ENCODE results near the gene GNPTAB.

The GNPTAB gene

DNA sequence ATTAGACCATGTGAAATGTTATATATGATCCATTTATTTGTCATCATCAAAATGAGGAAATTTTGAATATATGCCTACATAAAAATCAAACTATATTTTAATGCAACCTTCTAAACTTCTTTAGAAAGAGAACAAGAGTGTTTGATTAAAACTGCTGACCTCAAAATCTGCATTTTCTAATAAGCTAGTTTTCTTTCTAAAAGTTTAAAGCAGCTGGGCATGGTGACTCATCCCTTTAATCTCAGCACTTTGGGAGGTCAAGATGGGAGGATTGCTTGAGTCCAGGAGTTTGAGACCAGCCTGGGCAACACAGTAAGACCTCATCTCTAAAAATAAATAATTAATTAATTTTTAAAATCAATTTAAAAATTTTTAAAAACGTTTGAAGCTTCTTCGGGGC lies 36.2 kb downstream of the GNPTAB start:
- TF ChIP-seq GATA2 (IDR thresholded peaks at IDR 0.05; ENCODE audit: low read depth, low read length) (no peak), GATA3 (IDR thresholded peaks at IDR 0.05; ENCODE audit: low read depth, low read length) (no peak)

DNA sequence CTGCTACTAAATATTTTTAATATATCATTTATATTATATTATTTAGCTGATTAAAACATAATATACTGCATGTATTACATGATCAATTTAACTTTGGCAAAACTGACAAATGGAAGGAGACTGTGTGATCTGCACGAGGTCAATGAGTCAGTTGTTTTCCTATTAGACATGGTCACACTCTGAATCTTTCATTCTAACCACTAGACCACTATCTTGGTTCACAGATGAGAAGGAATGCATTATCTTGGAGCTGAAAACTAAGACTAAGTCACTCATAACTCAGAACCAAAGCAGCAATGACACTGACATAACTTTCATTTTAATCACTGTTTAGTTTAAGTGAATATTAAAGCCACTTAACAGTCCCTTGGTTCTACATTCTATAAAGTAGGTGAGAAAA lies 37.4 kb downstream of the GNPTAB start:
- no peak for TF ChIP-seq GATA3 (IDR thresholded peaks at IDR 0.05; ENCODE audit: low read depth, low read length)
- no peak for TF ChIP-seq GATA2 (IDR thresholded peaks at IDR 0.05; ENCODE audit: low read depth, low read length)

DNA sequence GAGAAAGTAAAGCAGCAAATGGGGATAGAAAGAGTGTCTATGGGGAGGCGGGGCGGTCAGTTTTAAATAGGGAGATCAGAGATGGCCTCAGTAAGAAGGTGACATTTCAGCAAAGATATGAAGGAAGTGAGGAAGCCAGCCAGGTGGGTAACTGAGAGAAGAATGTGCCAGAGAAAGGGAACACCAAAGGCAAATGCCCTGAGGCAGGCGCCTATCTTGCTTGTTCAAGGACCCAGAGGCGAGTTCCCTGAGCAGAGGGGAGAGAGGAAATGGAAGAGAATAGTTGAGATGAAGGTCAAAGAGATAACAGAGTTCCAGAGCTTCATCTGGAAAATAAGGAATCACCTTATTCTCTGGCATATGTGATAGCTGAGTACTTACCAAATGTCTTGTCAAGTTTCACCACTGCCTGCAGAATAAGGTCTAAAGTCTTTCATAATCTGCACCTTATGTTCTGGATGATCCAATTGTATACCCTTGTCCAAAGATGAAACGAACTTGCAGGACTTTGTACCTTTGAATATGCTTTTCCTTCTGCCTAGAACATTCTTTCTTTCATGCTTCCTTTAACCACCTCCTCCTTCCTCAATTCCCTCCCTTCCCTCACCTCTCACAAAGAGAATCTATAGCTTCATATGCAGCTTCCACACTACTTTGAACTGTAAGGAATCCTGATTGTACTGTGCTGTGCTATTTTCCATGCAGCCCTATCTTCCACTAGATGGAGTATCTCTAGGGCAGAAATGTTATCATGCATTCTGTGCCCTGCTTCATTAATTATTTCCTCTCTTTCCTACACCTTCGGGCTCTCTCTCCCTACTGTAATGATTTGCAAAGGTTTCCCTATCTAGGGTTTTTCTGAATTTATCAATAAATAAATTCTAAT lies 38.5 kb downstream of the GNPTAB start:
- TF ChIP-seq GATA3 (IDR thresholded peaks at IDR 0.05; ENCODE audit: low read depth, low read length) (no peak), GATA2 (IDR thresholded peaks at IDR 0.05; ENCODE audit: low read depth, low read length) (no peak)

DNA sequence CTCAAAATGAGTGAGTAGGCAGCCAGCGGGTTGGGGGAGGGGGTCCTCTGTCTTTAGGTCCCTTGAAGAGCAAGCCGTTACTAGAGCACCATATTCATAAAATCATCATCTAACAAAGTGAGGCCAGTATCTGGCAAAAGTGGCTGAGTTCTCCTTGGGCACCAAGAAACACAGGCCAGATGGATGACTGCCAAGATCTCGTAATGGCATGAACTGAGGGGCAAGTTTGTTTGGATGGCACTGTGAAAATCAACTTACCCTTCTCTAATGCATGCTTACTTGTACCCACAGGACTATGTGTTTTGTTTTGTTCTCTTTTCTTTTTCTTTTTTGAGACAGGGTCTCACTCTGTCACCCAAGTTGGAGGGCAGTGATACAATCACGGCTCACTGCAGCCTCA lies 41.6 kb downstream of the GNPTAB start:
- no peak for TF ChIP-seq GATA3 (IDR thresholded peaks at IDR 0.05; ENCODE audit: low read depth, low read length)
- no peak for TF ChIP-seq GATA2 (IDR thresholded peaks at IDR 0.05; ENCODE audit: low read depth, low read length)

DNA sequence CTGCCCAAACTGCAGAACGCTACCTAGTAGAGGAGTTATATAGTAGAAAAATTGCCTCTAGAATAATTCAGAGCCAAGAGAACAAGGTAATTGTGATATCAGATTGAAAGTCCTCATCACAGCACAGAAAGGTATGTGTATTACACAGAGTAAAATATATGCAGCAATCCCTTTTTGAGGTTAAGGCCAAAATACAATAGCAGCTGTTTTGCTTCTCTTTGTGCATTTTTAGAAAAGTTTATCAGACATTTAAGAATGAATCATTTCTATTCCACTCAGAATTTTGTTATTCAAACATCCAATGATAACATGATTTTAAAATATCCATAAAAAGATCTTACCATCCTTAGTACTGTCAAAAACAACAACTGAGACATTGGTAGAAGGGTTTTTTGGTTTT lies 45.1 kb downstream of the GNPTAB start:
- TF ChIP-seq GATA2 (IDR thresholded peaks at IDR 0.05; ENCODE audit: low read depth, low read length), result no peak
- no peak for TF ChIP-seq GATA3 (IDR thresholded peaks at IDR 0.05; ENCODE audit: low read depth, low read length)

DNA sequence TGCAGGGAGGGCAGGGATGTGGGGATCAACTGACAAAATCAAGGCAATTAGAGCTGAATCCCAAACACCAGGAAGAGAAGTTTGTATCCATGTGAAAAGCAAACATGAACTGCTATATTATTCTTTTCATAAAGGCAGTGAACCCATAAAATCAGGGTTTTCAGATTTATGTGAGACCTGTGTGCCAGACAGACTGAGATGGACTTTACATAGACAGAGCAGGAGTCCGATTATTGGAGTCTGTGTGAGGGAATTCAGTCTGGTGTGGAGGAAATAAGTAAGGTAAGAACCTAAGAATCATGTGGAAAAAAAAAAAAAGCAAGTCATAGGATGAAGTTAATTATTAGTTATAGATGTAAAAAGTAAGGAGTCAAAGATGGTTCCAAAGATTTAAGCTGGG lies 46.4 kb downstream of the GNPTAB start:
- no peak for TF ChIP-seq GATA2 (IDR thresholded peaks at IDR 0.05; ENCODE audit: low read depth, low read length)
- TF ChIP-seq GATA3 (IDR thresholded peaks at IDR 0.05; ENCODE audit: low read depth, low read length), result no peak

DNA sequence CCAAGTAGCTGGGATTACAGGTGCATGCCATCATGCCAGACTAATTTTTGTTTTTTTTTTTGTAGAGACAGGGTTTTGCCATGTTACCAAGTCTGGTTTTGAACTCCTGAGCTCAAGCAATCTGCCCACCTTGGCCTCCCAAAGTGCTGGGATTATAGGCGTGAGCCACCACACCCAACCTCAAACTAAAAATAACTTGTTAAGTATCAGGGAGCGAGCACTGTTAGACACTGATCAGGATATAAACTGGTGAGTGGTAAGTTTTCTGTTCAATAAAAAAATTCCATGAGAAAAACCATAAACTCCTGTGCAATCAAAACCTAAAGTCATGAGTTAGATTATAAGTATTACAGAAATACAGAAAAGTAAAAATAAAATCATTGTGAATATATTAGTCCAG lies 46.9 kb downstream of the GNPTAB start:
- TF ChIP-seq GATA3 (IDR thresholded peaks at IDR 0.05; ENCODE audit: low read depth, low read length) (no peak), GATA2 (IDR thresholded peaks at IDR 0.05; ENCODE audit: low read depth, low read length) (no peak)

DNA sequence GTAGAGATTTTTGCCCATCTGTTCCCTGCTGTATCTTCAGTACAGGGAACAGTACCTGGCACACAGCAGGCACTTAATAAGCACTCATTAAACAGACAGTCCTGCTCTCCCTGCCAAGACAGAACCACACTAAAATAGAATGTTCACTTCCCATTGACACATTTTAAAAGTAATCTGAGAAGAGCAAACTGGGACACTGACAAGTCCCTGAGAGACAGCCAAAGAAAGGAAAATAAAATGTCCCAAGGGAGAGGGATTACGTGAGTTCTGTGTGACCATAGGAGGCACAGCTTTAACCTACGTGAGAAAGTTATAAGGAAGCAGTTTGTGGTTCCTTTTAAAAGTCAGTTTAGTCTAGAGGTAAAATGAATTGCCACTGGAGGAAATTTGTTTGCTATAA lies 47.6 kb downstream of the GNPTAB start:
- TF ChIP-seq GATA2 (IDR thresholded peaks at IDR 0.05; ENCODE audit: low read depth, low read length) (no peak), GATA3 (IDR thresholded peaks at IDR 0.05; ENCODE audit: low read depth, low read length) (no peak)

DNA sequence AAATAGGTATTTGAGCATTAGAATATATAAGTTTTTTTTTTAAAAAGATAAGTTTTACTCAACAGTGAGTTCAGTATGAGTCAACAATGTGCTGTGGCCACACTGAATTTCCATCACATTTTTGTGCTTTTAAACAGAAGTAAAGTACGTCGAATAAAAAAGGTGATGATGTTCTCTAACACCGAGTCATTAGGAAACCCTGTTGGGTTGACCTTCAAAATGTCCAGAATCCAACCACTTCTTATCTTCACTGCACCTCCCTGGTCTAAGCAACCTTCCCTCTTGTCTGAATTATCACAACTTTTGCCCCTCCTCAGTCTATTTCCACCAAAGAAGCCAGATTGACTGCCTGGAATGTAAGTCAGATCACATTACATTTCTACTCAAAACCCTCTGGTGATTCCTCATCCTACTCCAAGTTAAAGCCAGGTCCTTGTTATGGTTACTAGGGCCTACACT lies 48.5 kb downstream of the GNPTAB start:
- TF ChIP-seq GATA3 (IDR thresholded peaks at IDR 0.05; ENCODE audit: low read depth, low read length) (no peak), GATA2 (IDR thresholded peaks at IDR 0.05; ENCODE audit: low read depth, low read length) (no peak)

DNA sequence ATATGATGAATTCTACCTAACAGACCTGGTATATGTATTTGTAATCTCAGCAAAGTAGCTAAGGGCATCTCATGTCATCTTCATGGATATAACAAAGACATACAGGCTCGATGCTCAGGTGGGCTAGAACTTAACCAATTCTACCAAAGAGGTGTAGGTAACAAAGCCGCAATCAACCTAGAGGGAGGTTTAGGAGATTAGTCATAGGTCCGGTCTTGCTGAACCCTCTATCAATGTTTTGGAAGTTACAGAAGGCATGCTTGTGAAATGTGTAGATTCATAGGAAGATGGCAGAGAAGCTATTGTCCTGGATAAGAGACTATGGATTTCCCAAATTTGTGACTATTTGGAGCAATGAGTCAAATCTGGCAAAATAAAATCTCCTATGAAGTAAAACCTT lies 48.9 kb downstream of the GNPTAB start:
- TF ChIP-seq GATA3 (IDR thresholded peaks at IDR 0.05; ENCODE audit: low read depth, low read length) (no peak), GATA2 (IDR thresholded peaks at IDR 0.05; ENCODE audit: low read depth, low read length) (no peak)

DNA sequence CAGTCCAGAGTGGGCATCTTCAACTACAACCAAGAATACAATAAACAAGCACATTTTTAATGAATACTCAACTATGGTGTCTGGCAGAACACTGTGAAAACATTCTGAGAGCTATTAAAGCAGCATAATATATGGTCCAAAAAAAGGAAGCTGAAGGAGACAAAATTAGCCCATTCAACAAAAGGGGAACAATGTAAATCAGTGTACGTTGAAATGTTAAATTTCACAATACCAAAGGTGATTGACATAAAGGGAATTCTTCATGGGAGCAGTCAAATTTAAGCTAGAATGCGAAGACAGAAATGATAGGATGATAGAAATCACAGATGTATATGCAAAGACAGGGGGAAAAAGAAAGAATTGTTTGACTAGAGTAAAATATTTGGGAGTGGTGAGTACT lies 50.2 kb downstream of the GNPTAB start:
- TF ChIP-seq GATA2 (IDR thresholded peaks at IDR 0.05; ENCODE audit: low read depth, low read length) (no peak), GATA3 (IDR thresholded peaks at IDR 0.05; ENCODE audit: low read depth, low read length) (no peak)

DNA sequence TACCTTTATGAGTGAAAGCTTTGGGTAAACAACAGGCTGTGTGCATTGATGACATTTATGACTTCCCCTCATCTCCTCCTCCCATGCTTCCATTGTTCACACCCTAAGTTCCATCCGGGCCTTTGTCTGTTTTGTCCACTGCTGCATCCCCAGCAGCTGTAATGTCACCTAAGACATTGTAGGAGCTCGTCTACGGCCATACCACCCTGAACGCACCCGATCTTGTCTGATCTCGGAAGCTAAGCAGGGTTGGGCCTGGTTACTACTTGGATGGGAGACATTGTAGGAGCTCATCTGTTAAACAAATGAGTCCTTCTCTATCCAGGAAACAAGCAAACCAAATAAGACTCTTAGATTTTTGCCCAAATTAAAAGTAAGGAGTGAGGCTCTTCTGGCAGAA lies 51.1 kb downstream of the GNPTAB start:
- no peak for TF ChIP-seq GATA3 (IDR thresholded peaks at IDR 0.05; ENCODE audit: low read depth, low read length)
- no peak for TF ChIP-seq GATA2 (IDR thresholded peaks at IDR 0.05; ENCODE audit: low read depth, low read length)

DNA sequence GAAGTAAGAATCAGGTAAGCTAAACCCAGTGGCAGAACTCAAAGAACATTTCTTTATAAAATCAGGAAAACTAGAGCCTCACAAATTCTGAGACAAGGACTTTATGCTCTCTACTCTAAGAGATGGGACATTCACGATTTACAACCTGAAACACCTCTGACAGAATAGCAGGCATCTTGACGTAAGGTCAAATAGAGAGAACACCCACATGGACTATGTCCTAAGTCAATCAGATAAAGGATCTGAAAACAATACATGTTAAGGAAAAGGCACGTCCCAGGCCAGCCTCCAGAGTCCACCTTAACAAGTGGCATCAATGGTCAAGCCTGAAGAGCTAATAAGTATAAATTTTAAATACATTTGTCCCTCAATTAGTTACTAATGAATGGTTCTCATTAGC lies 51.6 kb downstream of the GNPTAB start:
- TF ChIP-seq GATA3 (IDR thresholded peaks at IDR 0.05; ENCODE audit: low read depth, low read length), result no peak
- TF ChIP-seq GATA2 (IDR thresholded peaks at IDR 0.05; ENCODE audit: low read depth, low read length), result no peak

DNA sequence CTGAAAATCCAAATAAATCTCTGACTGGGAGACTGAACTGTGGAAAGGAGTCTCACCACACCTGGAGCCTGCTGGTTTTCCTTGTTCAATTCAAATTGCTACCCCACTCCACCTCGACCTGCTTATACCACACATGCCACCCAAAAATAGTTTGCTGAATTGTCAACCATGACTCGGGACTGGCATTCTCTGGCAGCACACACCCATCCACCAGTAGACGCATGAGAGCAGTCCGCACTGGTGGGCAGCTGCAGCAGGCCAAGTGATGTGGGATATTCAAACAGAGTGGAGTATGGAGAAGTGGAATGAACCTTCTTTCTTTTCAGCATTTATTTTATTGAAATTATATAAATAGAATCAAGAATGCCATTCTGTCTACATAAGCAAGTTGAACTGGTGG lies 52.8 kb downstream of the GNPTAB start:
- no peak for TF ChIP-seq GATA3 (IDR thresholded peaks at IDR 0.05; ENCODE audit: low read depth, low read length)
- no peak for TF ChIP-seq GATA2 (IDR thresholded peaks at IDR 0.05; ENCODE audit: low read depth, low read length)

DNA sequence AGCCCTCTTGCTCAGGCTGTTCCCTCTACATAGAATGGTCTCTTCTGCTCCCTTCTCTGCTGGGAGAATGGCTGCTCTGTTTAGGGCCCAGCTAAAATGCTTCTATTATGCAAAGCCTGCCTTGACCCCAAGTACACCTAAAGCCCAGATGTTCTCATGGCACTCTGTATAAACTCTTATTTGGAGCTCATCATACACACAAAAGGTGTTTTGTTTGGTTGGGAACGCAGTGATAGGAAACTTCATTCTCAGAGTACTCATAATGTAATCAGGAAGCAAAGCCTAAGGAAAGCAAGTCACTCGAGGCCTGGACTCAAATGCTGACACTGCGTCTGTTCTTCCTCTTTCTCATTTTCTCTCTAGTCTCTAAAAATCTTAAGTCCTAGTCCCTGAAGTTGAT lies 53.3 kb downstream of the GNPTAB start:
- TF ChIP-seq GATA2 (IDR thresholded peaks at IDR 0.05; ENCODE audit: low read depth, low read length) (no peak), GATA3 (IDR thresholded peaks at IDR 0.05; ENCODE audit: low read depth, low read length) (no peak)
